22Rv1 (cell line): ENCODE measurements around the gene NDUFB11.

Experiments
- ZFX ChIP-seq: fragments of 450-650 bp; IDR thresholded peaks from 2 replicates; pipeline ENCODE4 v1.6.1; 2017; ENCODE audit warnings: antibody characterized with exemption, borderline replicate concordance
- TF ChIP-seq, protein P1 (sequence below): fragments of 450-650 bp; IDR thresholded peaks from 2 replicates; pipeline ENCODE4 v1.5.1; 2017; ENCODE audit warnings: mild to moderate bottlenecking

DNA sequence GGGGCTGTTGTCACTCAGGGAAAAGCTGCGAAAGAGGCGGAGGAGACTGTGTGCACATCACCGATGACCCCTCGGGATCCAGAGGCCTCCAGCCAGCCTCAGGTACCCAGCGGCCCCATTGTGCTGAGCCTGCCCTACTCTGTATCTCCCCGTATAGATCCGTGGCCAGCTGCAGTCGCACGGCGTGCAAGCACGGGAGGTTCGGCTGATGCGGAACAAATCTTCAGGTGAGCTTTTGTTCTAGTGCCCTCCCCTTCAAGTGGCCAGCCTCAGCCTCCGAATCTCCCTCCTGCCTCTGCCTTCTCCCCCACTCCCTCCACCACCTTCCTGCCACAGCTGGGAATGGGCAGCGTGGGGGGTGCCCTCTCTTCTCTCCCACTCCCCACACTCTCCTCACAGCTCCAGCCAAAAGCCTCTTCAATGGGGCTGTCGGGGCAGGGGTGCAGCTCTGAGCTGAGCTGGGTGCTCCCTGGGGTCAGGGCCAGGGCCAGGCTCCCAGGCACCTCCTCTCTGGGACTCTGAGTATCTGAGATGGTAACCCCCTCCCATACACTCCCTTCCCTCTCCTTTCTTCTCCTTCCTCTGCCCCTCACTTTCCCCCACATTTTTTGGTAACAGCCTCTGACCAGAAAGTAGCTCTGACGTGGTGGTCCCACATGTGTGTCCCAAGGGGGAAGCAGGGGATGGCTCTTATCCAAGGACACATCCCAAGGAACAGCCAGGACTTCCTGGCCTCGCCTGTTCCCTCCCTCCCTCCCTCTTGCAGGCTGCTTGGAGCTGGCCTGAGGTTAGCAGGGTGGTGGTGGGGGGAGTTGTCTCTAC is 28.7 kb upstream of the NDUFB11 start:
- TF ChIP-seq, protein P1, sequence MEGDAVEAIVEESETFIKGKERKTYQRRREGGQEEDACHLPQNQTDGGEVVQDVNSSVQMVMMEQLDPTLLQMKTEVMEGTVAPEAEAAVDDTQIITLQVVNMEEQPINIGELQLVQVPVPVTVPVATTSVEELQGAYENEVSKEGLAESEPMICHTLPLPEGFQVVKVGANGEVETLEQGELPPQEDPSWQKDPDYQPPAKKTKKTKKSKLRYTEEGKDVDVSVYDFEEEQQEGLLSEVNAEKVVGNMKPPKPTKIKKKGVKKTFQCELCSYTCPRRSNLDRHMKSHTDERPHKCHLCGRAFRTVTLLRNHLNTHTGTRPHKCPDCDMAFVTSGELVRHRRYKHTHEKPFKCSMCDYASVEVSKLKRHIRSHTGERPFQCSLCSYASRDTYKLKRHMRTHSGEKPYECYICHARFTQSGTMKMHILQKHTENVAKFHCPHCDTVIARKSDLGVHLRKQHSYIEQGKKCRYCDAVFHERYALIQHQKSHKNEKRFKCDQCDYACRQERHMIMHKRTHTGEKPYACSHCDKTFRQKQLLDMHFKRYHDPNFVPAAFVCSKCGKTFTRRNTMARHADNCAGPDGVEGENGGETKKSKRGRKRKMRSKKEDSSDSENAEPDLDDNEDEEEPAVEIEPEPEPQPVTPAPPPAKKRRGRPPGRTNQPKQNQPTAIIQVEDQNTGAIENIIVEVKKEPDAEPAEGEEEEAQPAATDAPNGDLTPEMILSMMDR = no peak
- TF ChIP-seq ZFX = no peak
